Measurements from ENCODE around the gene MMS19. TPM values are rescaled to one million over a fixed set of nuclear protein-coding genes. Genes with fewer than 3 reads are reported as not detected.
A peak's percentile ranks its signal among the peaks of the same experiment; 100 is the strongest.
"Not testable (repeated sequence)": the region's sequence is repeated elsewhere in the genome, so short reads cannot be mapped to it uniquely, and the experiment has no call there.

Gene MMS19
- total RNA-seq, 1 experiment from 2014 or later: 89.3 TPM

DNA sequence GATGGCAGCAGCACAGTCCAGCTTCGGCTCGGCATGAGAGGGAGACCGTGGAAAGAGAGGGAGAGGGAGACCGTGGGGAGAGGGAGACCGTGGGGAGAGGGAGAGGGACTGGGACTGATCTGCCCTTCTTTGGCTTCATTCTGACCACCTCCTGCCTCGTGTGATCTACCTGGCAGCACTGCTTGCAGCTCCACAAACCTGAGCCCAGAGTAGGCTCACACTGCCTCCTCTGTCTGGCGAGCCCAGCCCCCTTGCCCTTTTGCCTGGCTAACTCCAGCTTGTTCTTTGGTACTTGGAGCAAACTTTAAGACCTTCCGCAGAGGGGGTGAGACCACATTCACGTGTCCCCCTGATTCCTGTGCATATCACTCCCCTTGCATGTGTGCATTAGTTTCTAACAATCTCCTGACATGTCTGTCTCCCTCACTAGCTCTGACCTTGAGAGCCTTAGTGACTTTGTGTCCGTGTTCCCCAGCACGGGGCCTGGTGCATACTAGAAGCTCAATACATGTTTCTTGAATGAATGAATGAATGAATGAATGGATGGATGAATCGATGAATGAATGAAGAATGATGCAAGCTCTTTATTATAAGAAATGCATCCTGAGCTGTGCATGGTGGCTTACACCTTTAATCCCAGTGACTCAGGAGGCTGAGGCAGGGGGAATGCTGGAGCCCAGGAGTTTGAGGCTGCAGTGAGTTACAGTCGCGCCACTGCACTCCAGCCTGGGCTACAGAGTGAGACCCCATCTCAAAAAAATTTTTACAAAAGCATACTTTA lies 31.7 kb upstream of the MMS19 start:
- no peak for DNase-seq (ENCODE audit: low spot score)
- in situ Hi-C loops (cut with HindIII; ENCODE audit: low sequenced_read_pairs): no loop called here

DNA sequence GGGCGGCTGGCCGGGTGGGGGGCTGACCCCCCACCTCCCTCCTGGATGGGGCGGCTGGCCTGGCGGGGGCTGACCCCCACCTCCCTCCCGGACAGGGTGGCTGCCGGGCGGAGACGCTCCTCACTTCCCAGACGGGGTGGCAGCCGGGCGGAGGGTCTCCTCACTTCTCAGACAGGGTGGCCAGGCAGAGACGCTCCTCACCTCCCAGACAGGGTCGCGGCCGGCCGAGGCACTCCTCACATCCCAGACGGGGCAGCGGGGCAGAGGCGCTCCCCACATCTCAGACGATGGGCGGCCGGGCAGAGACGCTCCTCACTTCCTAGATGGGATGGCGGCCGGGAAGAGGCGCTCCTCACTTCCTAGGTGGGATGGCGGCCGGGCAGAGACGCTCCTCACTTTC lies 30.7 kb upstream of the MMS19 start:
- DNase-seq (ENCODE audit: low spot score); in situ Hi-C loops (cut with HindIII; ENCODE audit: low sequenced_read_pairs): not testable (repeated sequence)

DNA sequence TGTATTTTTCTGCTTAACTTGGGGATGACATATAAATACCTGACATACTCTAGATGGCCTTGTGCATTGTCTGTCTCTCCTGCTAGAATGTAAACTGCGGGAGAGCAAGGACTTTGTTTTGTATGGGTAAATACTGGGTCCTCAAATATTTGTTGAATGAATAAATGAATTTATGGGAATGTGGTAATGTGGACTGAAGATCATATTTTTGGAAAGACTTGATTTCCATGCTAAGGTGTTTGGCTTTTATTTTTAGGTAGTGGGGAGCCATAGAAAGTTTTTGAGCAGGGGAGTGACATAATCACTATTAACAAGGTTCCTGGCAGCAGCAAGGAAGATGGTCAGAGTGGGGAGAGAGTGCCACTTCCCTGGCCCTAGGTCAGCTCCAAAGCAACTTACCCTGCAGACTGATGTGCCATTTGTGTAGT lies 27.5 kb upstream of the MMS19 start:
- no peak for DNase-seq (ENCODE audit: low spot score)
- in situ Hi-C loops (cut with HindIII; ENCODE audit: low sequenced_read_pairs): no loop called here

DNA sequence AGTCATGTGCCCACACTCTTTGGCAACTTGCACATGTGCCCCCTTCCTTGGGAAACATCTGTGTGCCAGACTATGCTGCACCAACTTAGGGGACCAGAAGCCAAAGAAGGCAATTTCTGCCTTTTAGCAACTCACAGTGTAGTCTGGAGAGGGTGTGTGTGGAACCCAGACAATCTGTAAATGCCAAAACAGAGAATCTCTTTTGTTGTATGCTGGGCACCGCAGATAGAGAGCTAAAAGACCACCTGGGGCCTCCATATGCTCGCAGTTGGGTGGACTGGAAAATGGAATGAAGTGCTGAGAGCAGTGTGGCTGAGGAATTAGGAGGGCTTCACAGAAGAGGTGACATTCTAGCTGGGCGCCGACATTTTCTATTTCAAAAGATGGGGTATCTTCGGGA lies 26.9 kb upstream of the MMS19 start:
- in situ Hi-C loops (cut with HindIII; ENCODE audit: low sequenced_read_pairs): no loop called here
- peak; percentile 73 for DNase-seq (ENCODE audit: low spot score)

DNA sequence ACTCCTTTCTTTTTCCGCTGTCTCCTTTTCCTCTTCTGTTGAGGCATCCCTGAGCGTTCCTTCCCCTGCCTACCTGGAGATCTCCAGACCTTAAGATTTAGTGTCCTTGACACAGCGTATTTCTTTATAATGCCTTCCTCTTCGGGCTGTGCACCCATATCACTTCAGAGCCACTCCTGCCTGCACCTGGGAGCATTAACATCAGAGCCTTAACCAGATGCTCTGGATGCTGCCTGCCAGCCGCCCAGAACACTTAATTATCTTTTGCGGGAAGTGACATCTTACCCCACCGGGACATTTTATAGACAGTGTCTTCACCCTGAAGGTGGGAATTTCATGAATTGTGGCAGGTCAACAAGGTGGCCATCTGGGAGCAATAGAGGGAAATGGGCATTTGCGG lies 24.7 kb upstream of the MMS19 start:
- DNase-seq (ENCODE audit: low spot score): no peak
- in situ Hi-C loops (cut with HindIII; ENCODE audit: low sequenced_read_pairs): no loop called here

DNA sequence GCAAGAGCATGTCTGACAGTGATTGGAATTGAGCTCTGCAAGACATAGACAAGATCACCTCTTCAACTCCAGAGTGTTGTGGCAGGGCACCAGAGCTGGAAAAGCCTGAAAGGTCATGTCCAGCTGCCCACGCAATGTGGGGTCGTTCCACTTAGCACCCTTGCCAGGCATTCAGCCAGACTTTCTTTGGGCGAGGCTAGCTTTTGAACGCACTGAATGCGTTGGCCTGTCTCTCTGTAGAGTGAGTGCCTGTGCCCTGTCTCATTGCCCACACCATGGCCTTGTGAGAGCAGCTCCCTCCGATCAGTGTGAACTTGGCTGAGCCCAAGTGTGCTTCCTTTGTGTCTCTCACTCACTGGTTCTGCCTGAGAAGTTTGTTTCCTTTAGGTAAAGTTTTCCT lies 23.8 kb upstream of the MMS19 start:
- in situ Hi-C loops (cut with HindIII; ENCODE audit: low sequenced_read_pairs): no loop called here

DNA sequence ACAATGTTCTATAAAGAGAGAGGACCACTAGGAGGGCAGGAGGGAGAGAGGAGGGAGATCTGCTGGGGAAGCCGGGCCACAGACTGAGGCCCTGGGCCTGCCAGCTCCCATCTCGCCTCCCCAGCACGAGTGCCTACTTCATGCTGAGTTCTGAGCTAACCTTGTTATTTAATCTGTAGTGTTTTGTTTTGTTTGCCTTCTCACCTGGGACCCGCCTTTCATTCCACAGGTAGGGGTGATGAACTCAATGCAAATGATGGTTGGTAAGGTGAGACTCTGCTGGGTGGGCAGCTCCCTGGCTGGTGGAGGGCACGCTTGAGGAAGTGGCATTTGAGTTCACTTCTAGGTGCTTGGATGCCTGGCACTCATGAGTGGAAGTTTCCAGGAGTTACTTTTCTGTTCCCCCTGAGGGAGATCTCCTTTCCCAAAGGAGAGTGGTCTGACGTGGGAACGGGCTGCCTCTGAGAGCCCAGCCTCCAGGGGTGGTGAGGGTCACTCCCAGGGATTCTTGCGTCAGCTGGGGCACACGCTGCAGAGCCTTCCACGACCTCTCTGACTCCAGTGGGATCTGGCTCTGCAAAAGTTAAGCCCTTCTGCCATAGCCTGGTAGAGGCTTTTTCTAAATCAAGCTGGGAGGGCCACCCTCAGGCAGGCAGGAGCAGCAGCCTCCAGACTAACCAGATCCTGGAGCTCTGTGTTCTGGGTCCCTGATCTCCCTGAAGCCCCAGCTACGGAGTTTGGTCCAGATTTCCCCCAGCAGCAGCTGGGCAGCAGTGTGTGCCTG lies 22.9 kb upstream of the MMS19 start:
- in situ Hi-C loops (cut with HindIII; ENCODE audit: low sequenced_read_pairs): no loop called here
- no peak for DNase-seq (ENCODE audit: low spot score)

More for the DNA sequence above, 23.8 kb upstream of the MMS19 start:
- no peak for DNase-seq (ENCODE audit: low spot score)

DNA sequence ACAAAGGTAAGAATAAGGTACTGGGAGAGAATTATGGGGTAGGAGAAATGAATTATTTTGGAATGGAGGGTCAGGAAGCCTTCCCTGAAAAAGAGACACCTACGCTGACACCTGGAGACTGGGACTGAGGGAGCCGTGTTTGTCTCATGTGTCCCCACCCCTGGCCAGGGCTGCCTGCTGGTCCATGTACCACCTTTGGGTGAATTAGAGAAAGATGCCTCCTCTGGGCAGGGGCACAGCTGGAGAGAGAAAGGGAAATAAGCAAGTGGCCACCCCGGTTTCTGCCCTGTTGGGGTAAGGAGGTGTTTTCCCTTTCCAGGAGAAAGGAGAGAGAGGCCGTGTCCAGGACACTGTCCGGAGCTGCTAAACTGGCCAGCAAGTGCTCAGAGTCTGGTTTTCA lies 22.3 kb upstream of the MMS19 start:
- DNase-seq (ENCODE audit: low spot score): no peak
- in situ Hi-C loops (cut with HindIII; ENCODE audit: low sequenced_read_pairs): no loop called here

DNA sequence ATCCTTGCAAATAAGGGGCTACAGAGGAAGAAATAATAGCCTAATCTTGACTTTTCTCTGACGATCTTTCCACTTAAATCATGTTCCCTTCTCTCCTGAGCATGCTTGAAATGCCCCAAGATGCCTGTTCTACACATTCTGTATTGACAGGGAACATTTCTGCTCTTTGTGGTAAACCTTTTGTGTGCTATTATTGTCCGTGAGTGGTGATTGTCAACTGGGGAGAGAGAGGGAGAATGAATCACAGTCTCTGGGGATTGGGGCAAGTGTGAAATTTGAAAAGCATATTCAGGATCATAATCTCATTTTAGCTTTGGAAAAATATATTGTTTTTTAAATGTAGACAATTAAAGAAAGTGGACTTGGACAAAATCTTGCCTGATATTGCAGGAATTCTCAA lies 21.1 kb upstream of the MMS19 start:
- no peak for DNase-seq (ENCODE audit: low spot score)
- in situ Hi-C loops (cut with HindIII; ENCODE audit: low sequenced_read_pairs): no loop called here

DNA sequence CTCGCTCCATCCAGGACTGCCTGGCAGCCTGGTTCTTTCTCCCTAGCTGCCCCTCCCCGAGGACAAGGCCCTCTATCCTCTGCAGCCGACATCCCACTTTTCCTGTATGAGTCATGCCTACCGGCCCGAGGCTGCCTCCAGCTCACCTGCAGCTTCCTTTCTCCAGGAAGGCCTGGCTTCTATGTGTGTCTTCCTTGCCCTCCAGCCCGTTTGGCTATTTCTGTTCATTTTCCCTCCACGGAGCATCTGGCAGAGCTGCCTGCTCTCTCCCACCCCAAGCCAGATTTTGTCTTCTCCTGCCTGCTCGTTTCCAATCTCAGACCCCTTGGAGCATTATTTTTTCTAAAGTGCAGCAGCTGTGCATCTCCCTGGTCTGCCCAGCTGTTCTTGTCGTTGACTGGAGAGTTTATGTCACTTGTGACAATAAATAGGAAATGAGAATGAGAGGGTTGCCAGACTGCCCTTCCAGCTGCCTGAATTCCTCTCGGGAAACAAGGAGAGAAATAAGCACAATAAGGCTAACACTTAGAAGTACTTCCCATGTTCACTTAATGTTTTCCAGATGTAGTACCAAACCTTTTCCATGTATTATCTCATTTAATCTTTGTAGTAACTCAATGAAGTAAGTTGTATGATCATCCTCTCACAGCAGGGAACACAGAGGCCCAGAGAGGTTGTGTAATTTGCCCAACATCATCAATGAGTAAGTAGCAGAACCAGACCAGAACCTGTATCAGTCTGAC lies 20.2 kb upstream of the MMS19 start:
- DNase-seq (ENCODE audit: low spot score): peak; percentile 46
- in situ Hi-C loops (cut with HindIII; ENCODE audit: low sequenced_read_pairs): no loop called here

DNA sequence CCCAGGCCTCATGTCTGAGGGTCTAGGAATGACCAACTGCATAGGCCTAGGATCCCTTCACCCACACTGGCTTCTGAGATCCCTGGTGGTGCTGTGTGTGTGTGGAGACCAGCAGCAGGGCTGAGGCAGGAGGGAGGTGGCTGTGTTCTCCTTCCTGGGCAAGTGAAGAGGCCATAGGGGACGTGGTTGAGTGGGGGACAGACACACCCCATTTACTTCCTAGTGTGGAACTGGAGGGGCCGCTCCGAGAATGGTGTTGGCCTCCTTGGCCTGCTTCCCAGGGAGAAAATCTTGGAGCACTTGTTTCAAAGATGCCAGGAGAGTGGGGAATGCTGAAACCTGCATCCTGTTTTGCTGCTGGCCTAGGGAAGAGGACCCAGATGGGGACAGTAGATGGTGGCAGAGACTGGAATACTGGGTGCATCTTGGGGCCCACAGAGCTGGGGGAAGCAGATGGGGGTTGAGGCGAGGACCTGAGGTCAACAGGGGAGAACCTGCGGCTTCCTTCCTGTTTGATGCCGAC lies 19.6 kb upstream of the MMS19 start:
- no peak for DNase-seq (ENCODE audit: low spot score)
- in situ Hi-C loops (cut with HindIII; ENCODE audit: low sequenced_read_pairs): no loop called here

DNA sequence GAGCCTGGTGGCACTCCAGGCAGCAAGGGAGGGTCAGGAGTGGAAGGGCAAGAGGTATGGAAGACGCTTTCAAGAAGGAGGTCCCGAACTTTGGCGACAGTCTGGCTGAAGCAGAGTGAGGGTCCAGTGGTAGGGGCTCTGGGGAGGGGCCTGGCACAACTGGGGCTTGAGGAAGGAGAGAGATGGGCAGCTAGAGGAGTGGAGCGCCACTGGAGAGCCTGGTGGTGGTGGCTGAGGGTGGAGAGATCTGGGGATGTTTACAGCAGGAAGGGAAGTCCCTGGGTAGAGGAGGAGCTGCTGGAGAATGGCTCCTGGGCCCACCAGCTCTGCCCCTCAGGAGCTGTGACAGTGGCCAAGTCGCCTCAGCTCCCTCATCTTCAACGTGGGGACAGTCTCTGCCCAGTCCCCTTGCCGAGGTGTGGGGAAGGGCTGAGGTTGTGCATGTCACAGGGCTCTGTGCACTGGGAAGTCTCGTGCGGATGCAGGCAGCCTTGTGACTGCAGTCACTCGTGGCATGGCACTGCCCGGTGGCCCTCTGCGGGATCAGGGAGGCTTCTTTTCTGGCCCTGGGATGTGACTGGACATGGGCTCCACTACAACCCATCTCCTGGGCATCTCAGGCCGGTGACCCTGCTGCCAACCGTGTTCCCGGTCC lies 19.0 kb upstream of the MMS19 start:
- in situ Hi-C loops (cut with HindIII; ENCODE audit: low sequenced_read_pairs): no loop called here
- DNase-seq (ENCODE audit: low spot score): no peak

DNA sequence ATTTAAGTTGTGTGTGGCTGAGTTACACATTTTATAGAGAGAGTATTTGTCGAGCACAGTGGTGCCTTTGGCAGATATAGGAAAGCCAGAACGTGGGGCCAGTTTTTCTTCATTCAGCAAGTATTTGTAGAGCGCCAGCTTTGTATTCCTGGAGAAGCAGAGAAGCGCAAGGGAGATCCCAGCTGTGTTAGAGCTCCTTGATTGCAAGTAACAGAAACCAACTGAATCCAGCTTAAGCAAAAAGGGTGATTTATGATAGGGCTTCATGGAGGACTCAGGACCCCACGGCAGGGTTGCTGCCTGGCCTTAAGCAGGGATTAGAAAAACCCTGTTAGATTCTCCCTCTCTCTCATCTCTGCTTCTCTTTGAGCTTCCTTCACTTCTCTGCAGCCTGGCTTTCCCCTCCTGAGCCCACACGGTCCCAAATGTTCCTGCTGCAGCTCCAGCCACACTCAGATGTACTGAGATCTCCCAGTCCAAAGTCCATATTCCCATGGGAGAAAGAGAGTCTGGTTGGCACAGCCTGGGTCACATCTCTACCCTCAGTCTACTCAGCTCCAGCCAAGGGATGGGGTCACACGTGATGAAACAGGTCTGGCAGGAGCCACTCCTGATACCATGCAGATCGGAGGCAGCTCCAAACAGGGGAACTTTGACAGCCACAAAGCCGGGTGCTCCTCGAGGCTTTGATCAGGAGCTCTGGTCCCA lies 17.2 kb upstream of the MMS19 start:
- peak; percentile 32 for DNase-seq (ENCODE audit: low spot score)
- in situ Hi-C loops (cut with HindIII; ENCODE audit: low sequenced_read_pairs): no loop called here

DNA sequence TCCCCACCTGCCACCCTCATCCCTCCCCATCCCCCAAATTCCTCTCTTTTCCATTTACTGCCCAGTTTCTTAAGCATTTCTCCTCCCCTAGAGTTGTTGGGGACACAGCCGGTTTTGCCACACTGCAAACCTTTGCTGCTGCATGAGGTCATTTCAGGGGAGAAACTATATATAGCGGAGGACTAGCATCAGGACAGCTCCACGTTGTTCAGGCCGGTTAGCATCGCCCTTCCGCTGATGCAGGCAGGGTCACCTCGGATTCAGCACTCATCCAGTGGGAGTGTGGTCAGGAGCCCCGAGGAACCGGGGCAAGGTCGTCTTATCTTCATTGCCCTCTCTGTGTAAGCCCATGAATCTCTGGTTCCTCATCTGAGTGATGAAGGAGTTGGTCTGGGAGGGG lies 16.1 kb upstream of the MMS19 start:
- in situ Hi-C loops (cut with HindIII; ENCODE audit: low sequenced_read_pairs): no loop called here
- no peak for DNase-seq (ENCODE audit: low spot score)

DNA sequence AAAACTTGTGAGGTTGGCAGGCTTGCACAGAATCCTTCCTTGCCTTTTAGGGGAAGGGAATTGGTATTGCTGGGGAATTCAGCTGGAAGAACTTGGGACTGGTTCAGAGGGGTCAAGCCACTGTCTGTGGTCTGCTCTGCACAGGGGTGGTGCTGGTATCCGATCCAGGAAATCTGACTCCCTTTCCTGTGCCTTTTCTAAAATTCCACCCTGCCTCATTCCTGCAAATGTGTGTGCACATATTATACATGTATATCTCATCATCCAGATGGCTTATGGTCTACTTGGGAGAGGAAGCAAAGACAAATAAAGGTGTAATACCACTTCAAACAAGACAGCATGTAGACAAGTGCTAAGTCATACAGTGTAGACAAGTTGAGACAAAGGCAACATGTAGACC lies 14.8 kb upstream of the MMS19 start:
- in situ Hi-C loops (cut with HindIII; ENCODE audit: low sequenced_read_pairs): no loop called here
- no peak for DNase-seq (ENCODE audit: low spot score)

DNA sequence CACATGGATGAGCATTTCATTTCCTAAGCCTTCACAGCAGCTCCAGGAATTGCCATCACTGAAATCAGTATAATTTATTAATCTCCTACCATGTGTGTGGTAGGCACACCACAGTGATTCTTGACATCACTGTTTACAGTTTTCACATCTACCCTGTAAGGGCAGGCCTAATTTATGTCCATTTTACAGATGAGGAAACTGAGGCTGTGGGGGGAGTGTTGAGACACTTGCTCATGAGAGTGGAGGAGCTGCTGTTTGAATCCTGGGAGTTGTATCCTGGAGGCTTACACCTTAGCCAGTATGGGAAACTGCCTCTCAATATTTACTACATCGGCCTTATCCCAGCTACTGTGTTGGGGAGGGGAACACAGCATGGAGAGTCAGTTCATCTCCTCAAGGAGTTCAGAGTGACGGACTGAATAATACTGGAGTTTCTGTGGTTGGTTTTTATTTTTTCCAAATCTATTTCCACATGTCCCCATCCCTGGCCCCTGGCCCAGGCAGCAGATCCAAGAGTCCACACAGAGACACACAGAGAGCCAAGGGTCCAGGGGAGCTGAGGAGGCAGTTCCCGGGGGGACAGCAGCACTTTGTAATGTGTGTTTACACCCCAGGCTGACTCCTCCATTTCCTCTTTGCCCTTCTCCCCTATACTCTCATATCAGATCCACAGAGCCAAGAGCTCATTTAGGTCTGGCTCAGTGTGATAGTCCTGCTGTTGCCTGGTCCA lies 13.7 kb upstream of the MMS19 start:
- DNase-seq (ENCODE audit: low spot score): no peak
- in situ Hi-C loops (cut with HindIII; ENCODE audit: low sequenced_read_pairs): no loop called here

DNA sequence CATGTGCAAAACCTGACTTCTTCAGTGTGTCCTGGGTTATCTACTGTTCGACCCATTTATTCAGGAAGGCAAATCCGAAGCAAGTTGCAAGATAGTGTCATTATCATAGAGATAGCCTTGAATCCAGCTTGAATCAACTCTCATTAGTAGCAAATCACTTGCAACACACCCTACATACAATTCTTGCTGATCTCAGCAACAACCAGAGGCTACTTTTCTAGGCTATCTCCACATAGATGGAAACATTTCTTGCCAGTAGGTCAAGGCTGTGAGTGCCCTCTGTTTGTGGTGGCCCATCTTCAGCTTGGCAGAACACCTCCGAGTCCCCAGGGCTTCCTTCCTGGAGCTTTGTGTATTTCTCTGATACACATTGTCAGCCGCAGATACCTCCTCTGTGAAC lies 12.5 kb upstream of the MMS19 start:
- in situ Hi-C loops (cut with HindIII; ENCODE audit: low sequenced_read_pairs): no loop called here
- DNase-seq (ENCODE audit: low spot score): no peak

DNA sequence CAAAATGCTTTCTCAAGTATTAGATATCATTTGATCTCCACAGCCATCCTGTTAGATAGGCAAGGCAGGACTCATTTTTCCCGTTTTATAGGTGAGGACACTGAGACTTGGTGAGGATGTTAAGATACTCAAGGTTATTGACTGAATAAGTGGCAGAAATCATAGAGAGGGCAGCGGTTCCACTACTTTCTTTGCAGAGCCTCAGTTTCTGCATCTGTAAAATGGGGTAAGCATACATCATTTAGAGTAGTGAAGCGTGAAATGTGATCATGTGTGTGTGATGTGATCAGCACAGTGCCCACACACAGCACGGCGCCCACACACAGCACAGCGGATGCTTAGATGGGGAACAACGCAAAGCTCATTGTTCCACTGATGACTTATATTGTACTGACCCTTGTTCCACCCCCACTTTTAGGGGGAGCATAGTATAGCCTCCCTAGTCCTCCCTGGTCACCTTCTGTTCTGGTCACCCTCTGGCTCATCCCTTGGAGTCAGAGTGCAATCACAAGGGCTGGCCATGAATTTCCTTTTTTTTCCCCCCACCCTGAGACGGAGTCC lies 11.0 kb upstream of the MMS19 start:
- DNase-seq (ENCODE audit: low spot score): no peak
- in situ Hi-C loops (cut with HindIII; ENCODE audit: low sequenced_read_pairs): no loop called here
